Measurements from ENCODE around the gene FNDC5.

FNDC5 gene

DNA sequence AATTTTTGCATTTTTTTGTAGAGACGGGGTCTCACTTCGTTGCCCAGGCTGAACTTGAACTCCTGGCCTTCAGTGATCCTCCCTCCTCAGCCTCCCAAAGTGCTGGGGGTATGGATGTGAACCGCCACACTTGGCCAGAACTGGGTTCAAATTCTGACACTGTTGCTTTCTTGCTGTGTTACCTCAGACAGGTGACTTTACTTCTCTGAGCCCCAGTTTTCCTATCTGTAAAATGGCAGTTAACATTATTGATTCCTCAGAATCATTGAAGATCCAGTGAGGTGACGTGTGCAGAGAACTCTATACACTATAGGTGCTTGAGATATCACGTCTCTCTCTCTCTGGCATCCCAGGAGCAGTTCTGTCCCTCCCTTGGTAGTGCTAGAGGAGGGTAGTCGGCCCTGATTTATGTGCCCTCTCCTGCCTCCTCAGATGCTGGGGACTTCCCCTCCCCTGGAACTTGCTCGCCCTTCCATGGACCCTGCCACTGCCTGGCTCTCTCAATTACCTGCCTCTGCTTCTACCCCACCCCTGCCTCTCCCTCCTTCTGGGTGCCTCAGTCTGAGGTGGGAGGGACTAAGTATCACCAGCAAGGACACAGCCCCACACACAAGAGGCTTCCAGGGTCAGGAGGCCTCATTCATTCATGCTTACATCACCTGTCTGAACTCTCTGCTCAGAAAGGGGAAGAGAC is 12.8 kb upstream of the FNDC5 start:
- no peaks in the 10 kb centered on the region for H4K20me1 ChIP-seq (ENCODE audit: insufficient read depth, low read length, poor library complexity, severe bottlenecking)
- no peak overlapping the region for H2AFZ ChIP-seq (ENCODE audit: low read length)
- H3K27me3 ChIP-seq (ENCODE audit: insufficient read depth, low read length, poor library complexity, severe bottlenecking), result no peaks in the 10 kb centered on the region
- no peak overlapping the region for H3K4me3 ChIP-seq (ENCODE audit: low read length, poor library complexity, severe bottlenecking)
- TF ChIP-seq CTCF (conservative IDR thresholded peaks at IDR 0.05; ENCODE audit: low read length), result no peak
- TF ChIP-seq EZH2phosphoT487 (IDR thresholded peaks at IDR 0.05; ENCODE audit: borderline replicate concordance), result no peak
- H3K4me2 ChIP-seq (ENCODE audit: low read depth, low read length, poor library complexity, severe bottlenecking), result no peak overlapping the region
- no peaks in the 10 kb centered on the region for H3K79me2 ChIP-seq (ENCODE audit: insufficient read depth, low read length)
- no peaks in the 10 kb centered on the region for H3F3A ChIP-seq (ENCODE audit: low read depth)
- H3K9ac ChIP-seq (ENCODE audit: low read depth, low read length, poor library complexity, severe bottlenecking), result no peak overlapping the region
- H3K4me1 ChIP-seq (ENCODE audit: insufficient read depth, low read length, poor library complexity, severe bottlenecking), result no peaks in the 10 kb centered on the region
- no peaks in the 10 kb centered on the region for H3K9me2 ChIP-seq (replicated peaks; ENCODE audit: low read depth, low read length)
- H3K36me3 ChIP-seq (ENCODE audit: insufficient read depth, low read length), result no peaks in the 10 kb centered on the region
- no peaks in the 10 kb centered on the region for H3K9me3 ChIP-seq (ENCODE audit: insufficient read depth, low read depth, low read length)

GRCh38 chr1:32881871-32882850 is 11.4 kb upstream of the FNDC5 start:
- H3K4me1 ChIP-seq (ENCODE audit: insufficient read depth, low read length, poor library complexity, severe bottlenecking), result no peaks in the 10 kb centered on the region
- no peaks in the 10 kb centered on the region for H3K79me2 ChIP-seq (ENCODE audit: insufficient read depth, low read length)
- H4K20me1 ChIP-seq (ENCODE audit: insufficient read depth, low read length, poor library complexity, severe bottlenecking), result no peaks in the 10 kb centered on the region
- H3K9ac ChIP-seq (ENCODE audit: low read depth, low read length, poor library complexity, severe bottlenecking), result no peak overlapping the region
- H3K4me3 ChIP-seq (ENCODE audit: low read length, poor library complexity, severe bottlenecking), result no peak overlapping the region
- no peak overlapping the region for H3K4me2 ChIP-seq (ENCODE audit: low read depth, low read length, poor library complexity, severe bottlenecking)
- no peaks in the 10 kb centered on the region for H3K9me3 ChIP-seq (ENCODE audit: insufficient read depth, low read depth, low read length)
- no peaks in the 10 kb centered on the region for H3K9me2 ChIP-seq (replicated peaks; ENCODE audit: low read depth, low read length)
- H2AFZ ChIP-seq (ENCODE audit: low read length), result no peak overlapping the region
- no peaks in the 10 kb centered on the region for H3F3A ChIP-seq (ENCODE audit: low read depth)
- TF ChIP-seq EZH2phosphoT487 (IDR thresholded peaks at IDR 0.05; ENCODE audit: borderline replicate concordance), result no peak
- no peak for TF ChIP-seq CTCF (conservative IDR thresholded peaks at IDR 0.05; ENCODE audit: low read length)
- no peaks in the 10 kb centered on the region for H3K27me3 ChIP-seq (ENCODE audit: insufficient read depth, low read length, poor library complexity, severe bottlenecking)
- no peaks in the 10 kb centered on the region for H3K36me3 ChIP-seq (ENCODE audit: insufficient read depth, low read length)

- no peaks in the 10 kb centered on the region for H3K36me3 ChIP-seq (ENCODE audit: insufficient read depth, low read length)
- no peaks in the 10 kb centered on the region for H3F3A ChIP-seq (ENCODE audit: low read depth)
- no peaks in the 10 kb centered on the region for H3K9me2 ChIP-seq (replicated peaks; ENCODE audit: low read depth, low read length)
- H4K20me1 ChIP-seq (ENCODE audit: insufficient read depth, low read length, poor library complexity, severe bottlenecking), result no peaks in the 10 kb centered on the region
- H3K9ac ChIP-seq (ENCODE audit: low read depth, low read length, poor library complexity, severe bottlenecking), result no peak overlapping the region
- H3K27me3 ChIP-seq (ENCODE audit: insufficient read depth, low read length, poor library complexity, severe bottlenecking), result no peaks in the 10 kb centered on the region
- no peak overlapping the region for H3K4me3 ChIP-seq (ENCODE audit: low read length, poor library complexity, severe bottlenecking)
- no peaks in the 10 kb centered on the region for H3K4me1 ChIP-seq (ENCODE audit: insufficient read depth, low read length, poor library complexity, severe bottlenecking)
- TF ChIP-seq CTCF (conservative IDR thresholded peaks at IDR 0.05; ENCODE audit: low read length), result no peak
- no peak for TF ChIP-seq EZH2phosphoT487 (IDR thresholded peaks at IDR 0.05; ENCODE audit: borderline replicate concordance)
- H3K4me2 ChIP-seq (ENCODE audit: low read depth, low read length, poor library complexity, severe bottlenecking), result no peak overlapping the region
- no peaks in the 10 kb centered on the region for H3K79me2 ChIP-seq (ENCODE audit: insufficient read depth, low read length)
- H2AFZ ChIP-seq (ENCODE audit: low read length), result no peak overlapping the region
- no peaks in the 10 kb centered on the region for H3K9me3 ChIP-seq (ENCODE audit: insufficient read depth, low read depth, low read length)
These were observed 10.6 kb upstream of the FNDC5 start for GRCh38 chr1:32881291-32881690.

Measured in Loucy (cell line).